Prostate gland (tissue), 2 donors: ENCODE data around the gene HOXC5. TPM values are rescaled to one million over a fixed set of nuclear protein-coding genes. Genes with fewer than 3 reads are reported as not detected.
A peak's percentile ranks its signal among the peaks of the same experiment; 100 is the strongest.

Experiments
- DNase-seq: peaks from one replicate; pipeline ENCODE4 v3.0.0-alpha.2; 2019; ENCODE audit warnings: low spot score
- H3K27ac ChIP-seq, 2 donors: fragments of 200-600 bp; sonication (generic); 2 replicates each; pipeline ENCODE4 v1.5.1; 2017 to 2019
- H3K27me3 ChIP-seq: fragments of 200-600 bp; sonication (generic); replicated peaks from 2 replicates; pipeline ENCODE4 v1.5.1; 2019; ENCODE audit not compliant: insufficient read depth
- H3K36me3 ChIP-seq, 2 donors: fragments of 200-600 bp; sonication (generic); 1 replicate in 1 of 2; 2 replicates in 1 of 2; pipeline versions ENCODE4 v1.5.1 to v1.8.1; 2017 to 2019
- H3K4me1 ChIP-seq: fragments of 200-600 bp; sonication (generic); replicated peaks from 2 replicates; pipeline ENCODE4 v1.5.1; 2019
- H3K4me3 ChIP-seq, 2 donors: fragments of 200-600 bp; sonication (generic); 2 replicates each; pipeline ENCODE4 v1.5.1; 2017 to 2019
- H3K9me3 ChIP-seq: fragments of 200-600 bp; sonication (generic); 2 replicates; pipeline ENCODE4 v1.5.1; 2017
- POLR2A ChIP-seq: fragments of 450-650 bp; IDR thresholded peaks from one replicate; pipeline ENCODE4 v1.6.1; 2016; ENCODE audit warnings: antibody characterized with exemption, mild to moderate bottlenecking
- POLR2AphosphoS5 ChIP-seq: sonication (generic); formaldehyde crosslinking; IDR thresholded peaks from one replicate; pipeline ENCODE4 v1.6.1; 2017; ENCODE audit warnings: antibody characterized with exemption
- WGBS: methylation state at CpG from one replicate; pipeline ENCODE4 v1.1.5; 2018; 5-methylcytosine and 5-hydroxymethylcytosine counted together
- intact Hi-C: fragments of 100-400 bp; cut with DNase I; formaldehyde crosslinking; loops from one replicate; pipeline ENCODE4 v1.14.2; 2022
- total RNA-seq, 2 donors: library from RNA; depleted of rRNA; stranded (reverse); fragments of >200 nt; gene quantifications; one replicate each; pipeline ENCODE4 v1.1.0, GENCODE V29; 2016
- TF ChIP-seq, protein P1 (sequence below), 4 experiments: fragments of 200-600 bp in 2 of 4; fragments of 450-650 bp in 2 of 4; sonication (generic) in 2 of 4; IDR thresholded peaks; 1 replicate in 3 of 4; 2 replicates in 1 of 4; pipeline ENCODE4 v1.5.1; 2016 to 2019; ENCODE audit warnings: antibody characterized with exemption in 4 of 4, mild to moderate bottlenecking in 2 of 4, moderate library complexity in 2 of 4

HOXC5 gene
- total RNA-seq, 2 donors from 2014 or later, result 2.8 TPM; not detected in 1

DNA sequence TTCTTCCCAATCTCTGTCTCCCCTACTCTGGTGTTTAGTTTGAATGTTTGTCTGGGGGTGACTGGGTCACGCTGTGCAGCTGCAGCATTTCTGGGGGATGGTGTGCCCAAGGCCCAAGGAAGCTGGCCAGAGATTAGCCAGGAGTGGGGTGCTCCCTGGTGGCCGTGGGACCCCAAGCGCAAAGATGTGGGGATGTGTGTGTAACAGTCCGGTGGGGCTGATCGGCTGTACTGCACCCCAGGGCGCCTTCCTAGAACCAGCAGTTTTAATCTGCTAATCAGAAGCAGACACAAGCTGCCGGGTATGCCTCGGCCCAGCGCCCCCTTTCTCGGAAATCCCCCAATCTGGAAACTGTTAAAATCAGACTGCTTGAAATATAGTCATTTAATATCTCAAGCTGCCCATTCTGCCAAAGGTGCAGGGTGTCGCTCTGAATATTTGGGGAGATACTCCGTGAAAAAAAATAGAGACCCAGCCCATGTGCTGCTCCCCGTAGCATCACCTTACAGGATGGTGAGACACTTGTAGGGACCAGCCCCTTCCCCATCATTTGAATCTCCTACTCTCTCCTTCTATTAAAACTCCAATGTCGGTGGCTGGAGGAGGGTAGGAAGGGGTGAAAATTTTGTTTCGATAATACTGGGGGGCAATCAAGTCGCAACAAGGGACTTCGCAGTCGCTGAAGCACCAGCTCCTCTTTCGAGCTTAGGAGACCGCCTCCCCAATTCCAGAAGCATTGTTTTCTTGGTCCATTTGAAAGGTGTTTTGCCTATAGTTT is 28.6 kb upstream of the HOXC5 start:
- Histone ChIP-seq H3K27ac (no peak overlapping the region), H3K9me3 (no peaks in the 10 kb centered on the region), H3K4me3 (no peak overlapping the region), H3K4me1 (no peaks in the 10 kb centered on the region), H3K27me3 (peaks cover 83% of the 10 kb centered on the region), H3K36me3 (no peaks in the 10 kb centered on the region)
- WGBS, result 39% methylated on average over 20 of the region's 20 CpGs
- intact Hi-C loops, result no loop called here
- no peak for TF ChIP-seq POLR2AphosphoS5
- TF ChIP-seq, protein P1, sequence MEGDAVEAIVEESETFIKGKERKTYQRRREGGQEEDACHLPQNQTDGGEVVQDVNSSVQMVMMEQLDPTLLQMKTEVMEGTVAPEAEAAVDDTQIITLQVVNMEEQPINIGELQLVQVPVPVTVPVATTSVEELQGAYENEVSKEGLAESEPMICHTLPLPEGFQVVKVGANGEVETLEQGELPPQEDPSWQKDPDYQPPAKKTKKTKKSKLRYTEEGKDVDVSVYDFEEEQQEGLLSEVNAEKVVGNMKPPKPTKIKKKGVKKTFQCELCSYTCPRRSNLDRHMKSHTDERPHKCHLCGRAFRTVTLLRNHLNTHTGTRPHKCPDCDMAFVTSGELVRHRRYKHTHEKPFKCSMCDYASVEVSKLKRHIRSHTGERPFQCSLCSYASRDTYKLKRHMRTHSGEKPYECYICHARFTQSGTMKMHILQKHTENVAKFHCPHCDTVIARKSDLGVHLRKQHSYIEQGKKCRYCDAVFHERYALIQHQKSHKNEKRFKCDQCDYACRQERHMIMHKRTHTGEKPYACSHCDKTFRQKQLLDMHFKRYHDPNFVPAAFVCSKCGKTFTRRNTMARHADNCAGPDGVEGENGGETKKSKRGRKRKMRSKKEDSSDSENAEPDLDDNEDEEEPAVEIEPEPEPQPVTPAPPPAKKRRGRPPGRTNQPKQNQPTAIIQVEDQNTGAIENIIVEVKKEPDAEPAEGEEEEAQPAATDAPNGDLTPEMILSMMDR (IDR thresholded peaks at IDR 0.05), result no peak
- TF ChIP-seq POLR2A, result no peak
- no peak for DNase-seq

- no peak overlapping the region for H3K4me3 ChIP-seq
- WGBS, result 24% methylated on average over 29 of the region's 31 CpGs
These were observed 27.9 kb upstream of the HOXC5 start for GRCh38 chr12:54004841-54005530.

DNA sequence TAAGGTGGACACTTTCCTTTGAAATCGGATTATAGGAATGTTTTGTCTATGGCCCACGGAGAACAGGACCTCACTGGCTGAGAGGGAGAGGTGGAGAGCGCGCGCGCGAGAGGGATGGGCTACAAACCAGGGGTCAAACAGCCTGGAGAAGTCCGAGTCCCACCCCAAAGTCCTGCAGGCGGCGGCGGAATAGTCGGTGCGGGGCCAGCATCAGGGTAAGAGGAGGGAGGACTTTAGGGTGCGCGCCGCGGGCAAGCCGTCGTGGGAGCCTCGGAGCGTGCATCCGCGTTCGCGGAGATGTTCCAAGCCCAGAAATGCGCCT is 27.4 kb upstream of the HOXC5 start:
- TF ChIP-seq POLR2A (no peak), POLR2AphosphoS5 (no peak)
- TF ChIP-seq, protein P1 (IDR thresholded peaks at IDR 0.05), result no peak
- H3K9me3 ChIP-seq, result no peaks in the 10 kb centered on the region
- no peak for DNase-seq
- 4% methylated on average over 26 of the region's 26 CpGs for WGBS
- no peak overlapping the region for H3K27ac ChIP-seq
- H3K36me3 ChIP-seq, result no peaks in the 10 kb centered on the region
- H3K4me3 ChIP-seq, result no peak overlapping the region
- intact Hi-C loops, result no loop called here
- peaks cover 84% of the 10 kb centered on the region for H3K27me3 ChIP-seq
- no peaks in the 10 kb centered on the region for H3K4me1 ChIP-seq

More at GRCh38 chr12:54004841-54005530, 27.9 kb upstream of the HOXC5 start:
- Histone ChIP-seq H3K4me1 (no peaks in the 10 kb centered on the region), H3K36me3 (no peaks in the 10 kb centered on the region), H3K27me3 (peaks cover 84% of the 10 kb centered on the region), H3K27ac (no peak overlapping the region), H3K9me3 (no peaks in the 10 kb centered on the region)
- no peak for DNase-seq
- TF ChIP-seq POLR2A, result no peak
- no peak for TF ChIP-seq POLR2AphosphoS5
- TF ChIP-seq, protein P1 (IDR thresholded peaks at IDR 0.05), result no peak
- intact Hi-C loops, result no loop called here

DNA sequence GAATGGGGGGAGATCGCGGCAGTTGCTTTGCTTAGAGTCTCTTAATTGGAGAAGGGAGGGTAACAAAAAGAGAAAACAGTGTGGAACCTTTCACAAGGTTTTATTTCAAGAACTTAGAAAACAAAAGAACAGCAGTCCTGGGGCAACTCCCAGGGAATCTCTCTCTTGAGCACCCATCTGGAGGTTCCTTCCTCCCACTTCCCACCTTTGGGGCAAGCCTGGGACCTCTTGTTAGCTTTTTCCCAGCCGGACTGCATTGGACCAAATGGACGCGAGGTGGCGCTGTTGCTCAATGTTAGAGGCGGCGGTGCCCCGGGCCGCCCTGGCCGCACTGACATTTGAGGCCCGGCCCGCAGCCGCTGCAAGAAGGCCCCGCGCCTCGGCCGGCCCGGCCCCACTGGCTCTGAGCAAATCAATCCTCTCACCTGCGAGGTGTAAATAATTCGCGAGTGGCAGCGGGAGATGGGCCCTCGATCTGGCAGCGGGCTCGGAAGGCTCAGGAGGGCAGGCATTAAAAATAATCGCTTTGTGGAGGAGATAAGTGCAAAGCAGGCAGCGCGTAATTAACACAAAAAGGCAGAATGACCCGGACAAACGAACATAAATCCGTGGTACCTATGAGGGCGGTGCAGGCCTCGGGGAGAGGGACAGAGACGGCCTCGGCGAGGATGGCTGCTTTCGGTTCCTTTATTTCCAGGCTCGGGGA is 26.8 kb upstream of the HOXC5 start:
- intact Hi-C loops, result loop anchor here (2.0 kb wide), 1 partner anchor 187 kb away; no protein-coding TSS in a partner anchor
- DNase-seq, result peak; percentile 78
- Histone ChIP-seq H3K9me3 (no peaks in the 10 kb centered on the region), H3K27ac (no peak overlapping the region), H3K36me3 (no peaks in the 10 kb centered on the region), H3K27me3 (peaks cover 84% of the 10 kb centered on the region), H3K4me1 (no peaks in the 10 kb centered on the region), H3K4me3 (no peak overlapping the region)
- WGBS, result 9% methylated on average over 38 of the region's 39 CpGs
- peak; percentile 46 for TF ChIP-seq POLR2AphosphoS5
- TF ChIP-seq, protein P1 (IDR thresholded peaks at IDR 0.05), result peak; percentile 89 to 99 (median 94)
- TF ChIP-seq POLR2A, result no peak
